Vagina (tissue), 2 donors: ENCODE measurements around the gene FNDC4.

Experiments used
- POLR2A ChIP-seq, 2 donors: fragments of 450-650 bp; IDR thresholded peaks; one replicate each; pipeline ENCODE4 v1.6.1; 2017; ENCODE audit warnings: antibody characterized with exemption in 2 of 2, mild to moderate bottlenecking in 2 of 2, moderate library complexity in 2 of 2
- TF ChIP-seq, protein P1 (sequence below), 3 experiments: fragments of 450-650 bp in 2 of 3; fragments of 200-600 bp in 1 of 3; sonication (generic) in 1 of 3; IDR thresholded peaks; one replicate each; pipeline ENCODE4 v1.5.1; 2017 to 2019; ENCODE audit warnings: antibody characterized with exemption in 3 of 3, mild to moderate bottlenecking in 2 of 3, moderate library complexity in 2 of 3

DNA sequence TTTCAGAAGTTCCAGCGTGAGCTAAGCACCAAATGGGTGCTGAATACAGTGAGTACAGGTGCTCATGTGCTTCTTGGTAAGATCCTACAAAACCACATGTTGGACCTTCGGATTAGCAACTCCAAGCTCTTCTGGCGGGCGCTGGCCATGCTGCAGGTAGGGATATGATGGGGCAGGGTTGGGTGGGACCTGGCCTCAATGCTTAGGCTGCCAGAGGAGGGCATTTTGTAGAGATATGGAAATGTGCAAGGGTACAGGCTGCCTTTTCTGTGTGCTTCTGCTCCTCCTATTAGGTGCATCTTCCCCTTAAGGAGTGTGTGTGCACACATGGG, 23.7 kb upstream of the FNDC4 start:
- TF ChIP-seq, protein P1, sequence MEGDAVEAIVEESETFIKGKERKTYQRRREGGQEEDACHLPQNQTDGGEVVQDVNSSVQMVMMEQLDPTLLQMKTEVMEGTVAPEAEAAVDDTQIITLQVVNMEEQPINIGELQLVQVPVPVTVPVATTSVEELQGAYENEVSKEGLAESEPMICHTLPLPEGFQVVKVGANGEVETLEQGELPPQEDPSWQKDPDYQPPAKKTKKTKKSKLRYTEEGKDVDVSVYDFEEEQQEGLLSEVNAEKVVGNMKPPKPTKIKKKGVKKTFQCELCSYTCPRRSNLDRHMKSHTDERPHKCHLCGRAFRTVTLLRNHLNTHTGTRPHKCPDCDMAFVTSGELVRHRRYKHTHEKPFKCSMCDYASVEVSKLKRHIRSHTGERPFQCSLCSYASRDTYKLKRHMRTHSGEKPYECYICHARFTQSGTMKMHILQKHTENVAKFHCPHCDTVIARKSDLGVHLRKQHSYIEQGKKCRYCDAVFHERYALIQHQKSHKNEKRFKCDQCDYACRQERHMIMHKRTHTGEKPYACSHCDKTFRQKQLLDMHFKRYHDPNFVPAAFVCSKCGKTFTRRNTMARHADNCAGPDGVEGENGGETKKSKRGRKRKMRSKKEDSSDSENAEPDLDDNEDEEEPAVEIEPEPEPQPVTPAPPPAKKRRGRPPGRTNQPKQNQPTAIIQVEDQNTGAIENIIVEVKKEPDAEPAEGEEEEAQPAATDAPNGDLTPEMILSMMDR (IDR thresholded peaks at IDR 0.05): no peak
- no peak for TF ChIP-seq POLR2A (IDR thresholded peaks at IDR 0.05)
